EH (cell line): ENCODE data around the gene PPP1R37.

Experiments used
- DNase-seq: peaks from one replicate; pipeline ENCODE4 v3.0.0-alpha.2; 2015; ENCODE audit warnings: low read depth

Gene PPP1R37

DNA sequence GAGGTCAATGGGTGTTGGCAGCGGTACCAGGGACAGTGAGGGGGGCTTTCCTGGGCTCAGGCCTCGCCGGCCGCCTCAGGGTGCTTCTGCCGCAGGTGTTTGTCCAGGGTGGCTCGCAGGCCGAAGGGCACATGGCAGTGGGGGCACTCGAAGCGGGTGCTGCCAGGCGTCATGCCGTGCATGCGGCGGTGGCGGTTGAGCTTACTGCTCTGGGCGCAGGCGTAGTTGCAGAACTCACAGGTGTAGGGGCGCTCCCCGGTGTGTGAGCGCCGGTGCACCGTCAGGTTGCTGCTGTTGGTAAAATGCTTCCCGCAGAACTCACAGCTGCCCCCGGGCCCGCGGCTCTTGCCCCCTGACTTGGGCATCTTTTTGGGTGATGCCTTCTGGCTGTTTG lies 21.4 kb upstream of the PPP1R37 start:
- no peak for DNase-seq

DNA sequence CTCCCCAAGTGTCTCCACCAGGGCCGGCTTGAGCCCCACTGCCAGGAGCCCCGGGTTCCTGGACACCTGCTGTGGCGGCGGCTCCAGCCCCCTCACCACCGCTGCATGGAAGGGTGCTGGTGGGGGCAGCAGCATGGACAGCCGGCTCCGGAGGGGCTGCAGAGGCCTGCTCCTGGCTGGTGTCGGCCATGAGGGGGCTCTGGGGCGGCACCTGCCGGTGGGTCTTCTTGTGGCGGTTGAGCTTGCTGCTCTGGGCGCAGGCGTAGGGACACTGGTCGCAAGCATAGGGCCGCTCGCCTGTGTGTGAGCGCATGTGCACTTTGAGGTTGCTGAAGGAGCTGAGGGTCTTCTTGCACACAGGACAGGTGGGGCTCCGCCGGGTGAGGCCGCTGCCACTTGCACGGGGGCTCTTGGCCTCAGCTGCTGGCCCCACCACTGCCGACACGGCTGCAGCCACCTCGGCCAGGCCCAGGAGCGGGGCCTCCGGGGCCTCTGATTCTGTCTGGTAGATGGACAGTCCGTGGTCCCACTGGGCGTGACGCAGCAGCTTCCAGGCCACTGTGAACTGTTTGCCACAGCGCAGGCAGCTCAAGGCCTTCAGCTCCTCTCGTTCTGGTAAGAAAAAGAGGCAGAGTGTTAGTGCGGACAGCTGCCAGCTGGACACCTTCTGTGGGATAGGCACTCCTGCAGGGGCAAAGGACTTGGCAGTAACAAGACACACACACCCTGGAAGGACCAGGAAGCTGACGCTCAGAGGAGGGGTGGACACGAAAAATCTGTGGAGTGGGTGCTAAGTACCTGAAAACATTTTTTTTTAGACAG lies 20.8 kb upstream of the PPP1R37 start:
- DNase-seq: no peak

DNA sequence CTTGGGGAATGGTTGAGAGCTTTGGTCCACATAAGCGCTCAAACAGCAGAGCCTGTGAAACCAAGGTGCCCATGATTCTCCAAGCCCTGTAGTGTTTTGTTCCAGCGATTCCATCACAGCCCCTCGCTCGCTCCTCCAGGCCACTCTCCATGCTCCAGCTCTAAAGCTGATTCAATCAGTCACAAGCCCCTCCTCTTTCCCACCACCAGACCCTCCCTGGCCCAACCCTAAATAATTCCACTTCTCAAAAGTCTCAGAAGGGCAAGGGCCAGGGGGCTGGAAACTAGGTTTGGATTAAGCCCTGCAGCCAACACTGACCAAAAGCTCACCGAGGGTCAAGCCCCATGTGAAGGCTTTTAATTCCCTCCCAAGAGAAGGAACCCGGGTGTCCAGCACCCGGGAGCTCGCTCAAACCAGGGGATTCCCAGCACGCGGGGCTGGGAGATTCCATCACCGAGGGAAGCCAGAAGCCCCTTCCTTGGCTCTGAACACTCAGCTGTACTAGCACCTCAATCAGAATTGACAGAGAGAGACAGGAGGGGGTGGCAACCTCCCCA lies 18.2 kb upstream of the PPP1R37 start:
- no peak for DNase-seq

DNA sequence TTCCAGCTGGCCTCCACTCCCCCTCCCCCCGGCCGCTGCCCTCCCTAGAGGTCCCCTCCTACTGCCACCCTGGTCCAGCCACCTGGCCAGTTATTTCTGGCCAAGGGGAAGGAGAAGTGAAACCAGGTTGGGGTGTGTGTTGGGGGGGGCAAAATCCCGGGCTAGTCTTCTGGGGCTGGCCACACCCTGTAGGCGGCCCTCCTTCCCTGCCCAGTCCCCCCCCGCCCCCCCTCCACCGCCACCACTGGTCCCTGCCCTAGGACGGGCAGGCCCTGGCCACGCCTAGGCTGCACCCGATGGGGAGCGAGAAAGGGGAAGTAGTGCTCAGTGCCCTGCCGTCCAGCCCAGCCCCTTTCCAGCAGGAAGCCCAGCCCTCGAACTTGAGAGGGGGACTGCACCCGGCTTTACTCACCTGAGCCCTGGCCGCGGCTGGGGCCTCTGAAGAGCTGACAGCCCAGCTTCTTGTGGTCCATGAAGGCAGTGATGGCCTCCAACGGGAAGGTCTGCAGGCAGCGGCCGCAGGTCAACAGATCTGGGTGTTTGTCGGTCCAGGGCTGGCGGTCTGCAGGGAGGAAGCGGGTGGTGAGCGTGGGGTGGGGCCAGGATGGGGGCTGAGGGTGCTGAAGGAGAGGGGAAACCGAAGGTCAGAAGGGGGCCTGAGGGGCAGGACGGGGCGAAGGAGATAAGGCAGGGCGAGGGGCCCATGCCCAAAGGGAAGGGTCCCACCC lies 17.5 kb upstream of the PPP1R37 start:
- peak; percentile 73 for DNase-seq

DNA sequence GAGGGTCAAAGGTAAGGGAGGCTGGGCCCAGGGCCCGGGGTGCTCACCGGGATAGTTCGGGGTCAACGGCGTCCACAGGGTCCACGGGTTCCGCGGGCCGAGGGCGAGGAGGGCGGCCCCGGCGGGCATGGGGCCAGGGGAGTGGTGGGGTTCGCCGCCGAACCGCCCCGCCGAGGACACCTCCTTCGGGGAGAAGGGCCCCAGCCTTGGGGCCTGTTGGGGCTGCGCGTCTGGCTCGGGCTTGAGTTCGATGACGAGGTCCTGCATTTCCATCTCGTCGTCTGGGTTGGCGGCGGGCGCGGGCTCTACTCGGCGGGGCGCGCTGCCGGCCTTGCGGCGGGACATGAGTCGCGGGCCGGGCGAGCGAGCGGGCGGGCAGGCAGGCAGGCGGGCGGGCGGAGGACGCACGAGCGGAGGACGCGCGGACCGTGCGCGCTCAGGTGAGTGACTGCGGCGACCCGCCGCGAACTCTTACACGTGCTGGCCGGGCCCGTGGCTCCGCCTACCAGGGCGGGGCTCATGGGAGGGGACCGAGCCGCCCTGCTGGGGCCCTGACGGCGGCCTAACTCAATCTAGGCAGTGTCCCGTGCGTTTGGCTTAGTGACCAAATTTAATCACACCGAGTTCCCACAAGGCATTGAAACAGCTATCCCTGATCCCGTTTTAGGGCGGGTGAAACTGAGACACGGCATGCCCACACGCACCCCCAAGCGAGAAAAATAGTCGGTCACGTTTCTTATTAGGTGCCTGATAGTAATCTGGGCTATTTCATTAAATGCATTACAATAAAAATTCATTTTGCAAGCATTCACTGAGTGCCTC lies 16.7 kb upstream of the PPP1R37 start, which contains the start of gene ZNF296:
Gene ZNF296 (minus strand): TSS at position 450 of the 822 bp plus-strand sequence. CDS start 105 bp downstream, at position 345.
- peak; percentile 53 for DNase-seq

DNA sequence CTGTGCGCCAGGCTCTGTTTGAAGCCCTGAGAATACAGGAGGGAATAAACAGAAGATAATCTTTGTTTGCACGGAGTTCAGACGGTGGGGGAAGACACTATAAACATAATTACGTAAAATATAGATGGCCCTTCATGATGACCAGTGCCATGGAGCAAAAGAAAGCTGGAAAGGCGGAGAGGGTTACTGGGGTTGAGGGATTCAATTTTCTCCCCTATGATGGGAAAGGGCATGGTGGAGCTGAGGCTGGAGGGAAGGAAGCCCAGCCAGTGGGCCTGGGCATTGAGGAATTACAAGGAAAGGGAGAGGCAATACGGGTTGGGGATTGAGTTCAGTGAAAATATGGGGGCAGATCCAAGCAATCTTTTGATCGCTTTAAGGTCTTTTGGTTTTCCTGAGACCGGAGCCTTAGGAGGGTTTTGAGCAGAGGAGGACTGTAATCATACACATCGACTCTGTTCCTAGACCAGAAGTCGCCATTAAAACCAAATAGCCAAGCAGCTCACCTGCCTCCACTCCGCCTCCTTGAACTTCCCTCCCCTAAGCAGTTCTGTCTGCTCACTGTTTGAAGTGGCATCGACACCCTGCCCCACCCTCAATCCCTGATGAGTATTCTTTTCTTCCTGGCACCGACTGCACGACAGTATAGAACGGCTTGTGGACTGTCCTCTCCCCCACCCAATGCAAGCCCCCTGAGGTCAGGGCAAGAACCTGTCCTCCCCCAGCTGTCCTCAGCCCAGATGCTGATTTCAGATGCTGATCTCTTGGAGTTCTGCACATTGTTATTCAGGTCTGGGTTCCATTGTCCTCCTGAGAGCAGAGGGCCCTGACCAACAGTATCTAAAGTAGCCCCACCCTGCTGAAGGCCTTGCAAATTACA lies 15.9 kb upstream of the PPP1R37 start:
- DNase-seq: no peak

DNA sequence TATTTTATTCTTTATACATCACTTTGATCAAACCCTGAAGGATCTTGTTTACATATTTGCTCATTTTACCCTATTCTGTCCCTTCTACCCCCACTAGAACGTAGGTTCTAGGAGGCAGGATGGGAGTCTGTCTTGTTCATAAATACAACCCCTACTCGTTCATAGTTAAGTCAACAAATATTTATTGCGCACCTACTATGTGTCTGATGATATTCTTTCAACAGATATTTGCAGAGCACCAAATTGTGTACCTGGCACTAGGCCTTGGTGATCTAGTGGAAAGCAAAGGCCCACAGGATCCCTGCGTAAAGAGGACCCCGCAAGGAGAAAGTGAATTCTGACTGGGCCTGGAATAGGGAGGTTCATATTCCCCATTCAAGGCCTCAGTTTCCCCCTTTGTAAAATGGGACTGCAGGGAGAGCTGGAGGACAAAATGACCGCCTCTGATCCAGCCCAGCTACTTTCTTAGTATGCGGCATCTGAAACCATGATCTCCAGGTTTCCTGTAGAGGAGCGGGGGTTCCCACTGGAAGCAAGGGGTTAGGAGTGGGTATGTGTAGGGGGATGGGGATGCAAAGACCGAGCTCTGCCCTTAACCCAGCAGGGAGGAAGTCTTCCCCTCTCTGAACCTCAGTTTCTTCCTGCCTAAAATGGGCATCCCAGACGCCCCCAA lies 14.5 kb upstream of the PPP1R37 start:
- no peak for DNase-seq

DNA sequence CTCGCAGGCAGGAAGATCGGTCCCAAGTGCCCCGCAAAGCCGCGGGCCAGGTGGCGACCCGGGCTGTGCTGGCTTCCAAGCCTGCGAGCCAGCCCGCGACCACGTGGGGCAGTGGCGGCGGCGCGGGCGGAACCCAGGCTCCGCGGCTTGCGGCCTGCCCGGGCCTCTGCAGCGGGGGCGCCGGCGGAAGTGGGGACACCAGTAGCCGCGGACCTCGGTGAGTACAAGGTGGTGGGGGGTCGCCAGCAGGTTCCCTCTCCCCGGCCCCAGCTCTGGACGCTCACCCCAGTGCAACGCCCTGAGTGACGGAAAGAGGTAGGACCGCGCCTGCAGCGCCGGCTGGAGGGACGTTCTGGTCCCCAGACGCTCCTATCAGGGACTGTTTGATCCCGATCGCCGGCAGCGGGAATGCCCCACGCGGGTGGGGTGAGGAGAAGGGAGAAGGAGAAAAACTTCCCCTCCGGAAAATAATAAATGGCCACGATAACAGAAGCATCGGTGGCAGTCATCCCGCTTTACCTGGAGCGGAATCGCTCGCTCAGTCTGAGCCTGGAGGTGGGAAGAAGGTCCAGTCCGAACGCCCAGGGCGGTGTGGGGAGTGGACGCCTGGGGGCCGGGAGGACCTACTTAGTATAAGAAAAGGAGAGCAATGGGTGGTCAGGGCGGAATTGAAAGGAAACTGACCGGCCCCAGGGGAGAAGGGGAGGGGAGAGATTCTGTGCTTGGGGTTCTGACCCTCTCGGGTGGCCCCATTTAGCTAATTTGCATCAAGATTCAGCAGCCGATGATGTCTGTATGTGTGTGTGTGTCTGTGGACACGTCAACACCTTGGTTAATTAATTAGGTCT lies 13.7 kb upstream of the PPP1R37 start, which contains the start of gene GEMIN7:
Gene GEMIN7 (plus strand): TSS at position 198 of the 848 bp plus-strand sequence. CDS start 10,855 bp downstream, outside the sequence.
- DNase-seq: peak; percentile 68

DNA sequence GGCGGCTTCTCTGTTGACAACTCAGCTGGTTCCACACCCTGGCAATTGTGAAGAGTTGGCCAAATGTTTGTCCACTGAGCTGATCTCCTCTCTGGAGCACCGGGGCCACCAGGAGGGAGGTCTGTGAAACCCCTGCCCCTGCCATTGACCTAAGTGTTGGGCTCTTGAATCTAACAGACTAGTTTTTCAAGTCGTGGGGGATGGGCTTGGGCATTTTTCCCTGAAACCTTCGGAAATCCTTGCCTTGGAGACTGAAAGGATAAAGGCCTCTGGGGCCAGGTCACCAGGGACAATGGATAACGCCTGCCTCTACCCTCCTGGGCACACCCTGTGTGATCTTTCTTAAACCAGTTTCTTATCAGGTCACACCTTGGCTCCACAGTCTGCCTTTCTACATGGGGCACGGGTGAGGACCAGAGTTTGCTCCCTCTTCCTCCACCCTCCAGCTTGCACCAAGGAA lies 13.0 kb upstream of the PPP1R37 start:
- no peak for DNase-seq

DNA sequence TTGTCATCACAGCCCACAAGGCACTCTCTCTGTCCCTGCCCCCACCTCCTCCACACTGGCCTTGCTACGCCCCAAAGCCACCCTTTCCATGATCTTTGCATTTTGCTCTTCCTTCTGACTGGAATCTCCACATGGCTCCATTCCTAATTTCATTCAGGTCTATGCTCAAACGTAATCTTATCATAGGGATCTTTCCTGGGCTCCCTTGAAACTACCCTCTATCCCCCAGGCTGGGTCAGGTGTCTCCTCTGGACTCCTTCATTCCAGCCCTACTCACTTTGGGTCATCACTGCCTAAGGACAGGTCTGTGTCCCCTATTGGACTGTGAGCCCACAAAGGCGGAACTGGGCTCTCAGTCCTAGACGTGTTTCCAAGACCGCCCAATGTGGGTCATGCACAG lies 10.8 kb upstream of the PPP1R37 start:
- no peak for DNase-seq

DNA sequence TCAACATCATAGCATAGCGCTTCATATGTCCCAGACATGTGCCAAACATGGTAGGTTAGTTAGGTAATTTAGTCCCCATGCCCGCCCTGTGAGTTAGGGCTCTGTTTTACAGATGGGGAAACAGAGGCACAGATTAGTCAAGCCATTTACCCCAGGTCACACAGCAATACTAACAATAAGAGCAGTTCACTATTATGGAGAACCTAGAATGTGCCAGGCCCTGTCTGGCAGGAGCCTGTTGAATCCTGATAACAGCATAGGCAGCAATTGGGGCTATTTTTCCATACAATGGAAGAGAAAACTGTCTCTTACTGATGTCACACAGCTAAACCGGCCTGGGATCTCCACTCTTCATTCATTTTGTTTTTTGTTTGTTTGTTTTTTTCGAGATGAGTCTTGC lies 6.5 kb upstream of the PPP1R37 start:
- DNase-seq: no peak

DNA sequence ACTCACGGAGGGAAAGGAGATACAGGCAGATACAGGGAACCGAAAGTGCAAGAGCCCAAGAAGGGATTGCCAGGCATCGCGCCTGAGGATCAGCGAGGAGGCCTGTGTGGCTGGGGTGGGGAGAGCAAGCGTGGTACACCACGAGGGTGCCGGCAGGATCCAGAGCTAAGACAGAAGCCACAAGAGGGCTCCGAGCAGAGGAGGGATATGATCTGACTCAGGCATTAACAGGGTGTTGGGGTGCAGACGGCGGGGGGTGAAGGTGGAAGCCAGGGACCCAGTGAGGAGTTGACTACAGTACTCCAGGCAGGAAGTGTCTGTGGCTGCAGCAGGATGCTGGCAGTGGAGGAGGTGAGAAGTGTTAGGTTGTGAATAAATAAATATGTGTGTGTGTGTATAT lies 5.4 kb upstream of the PPP1R37 start:
- no peak for DNase-seq

DNA sequence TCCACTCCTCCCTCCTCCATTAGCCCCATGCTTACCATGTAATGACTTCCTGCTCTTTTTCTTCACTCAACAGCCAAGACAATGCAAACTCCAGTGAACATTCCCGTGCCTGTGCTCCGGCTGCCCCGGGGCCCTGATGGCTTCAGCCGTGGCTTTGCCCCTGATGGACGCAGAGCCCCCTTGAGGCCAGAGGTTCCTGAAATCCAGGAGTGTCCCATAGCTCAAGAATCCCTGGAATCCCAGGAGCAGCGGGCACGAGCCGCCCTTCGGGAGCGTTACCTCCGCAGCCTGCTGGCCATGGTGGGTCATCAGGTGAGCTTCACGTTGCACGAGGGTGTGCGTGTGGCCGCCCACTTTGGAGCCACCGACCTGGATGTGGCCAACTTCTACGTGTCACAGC lies 2.9 kb upstream of the PPP1R37 start:
- no peak for DNase-seq

DNA sequence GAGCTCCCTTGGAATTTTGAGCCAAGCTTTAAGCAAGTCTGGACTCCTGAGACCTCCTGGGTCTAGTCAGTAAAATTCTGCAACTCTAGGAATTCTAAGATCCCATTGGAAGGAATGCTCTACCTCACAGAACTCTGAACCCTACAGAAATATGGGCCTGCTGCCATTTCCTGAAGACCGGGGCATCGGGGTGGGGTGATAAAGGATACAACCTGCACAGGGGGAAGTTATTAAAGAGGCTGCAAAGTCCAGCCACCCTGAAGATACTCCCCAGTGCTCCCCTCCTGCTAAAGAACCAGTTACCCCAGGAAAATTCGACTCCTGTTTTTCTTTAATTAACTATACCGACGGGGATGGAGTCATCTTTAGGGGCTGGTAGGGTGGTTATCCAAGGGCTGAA lies 2.4 kb upstream of the PPP1R37 start:
- DNase-seq: no peak

DNA sequence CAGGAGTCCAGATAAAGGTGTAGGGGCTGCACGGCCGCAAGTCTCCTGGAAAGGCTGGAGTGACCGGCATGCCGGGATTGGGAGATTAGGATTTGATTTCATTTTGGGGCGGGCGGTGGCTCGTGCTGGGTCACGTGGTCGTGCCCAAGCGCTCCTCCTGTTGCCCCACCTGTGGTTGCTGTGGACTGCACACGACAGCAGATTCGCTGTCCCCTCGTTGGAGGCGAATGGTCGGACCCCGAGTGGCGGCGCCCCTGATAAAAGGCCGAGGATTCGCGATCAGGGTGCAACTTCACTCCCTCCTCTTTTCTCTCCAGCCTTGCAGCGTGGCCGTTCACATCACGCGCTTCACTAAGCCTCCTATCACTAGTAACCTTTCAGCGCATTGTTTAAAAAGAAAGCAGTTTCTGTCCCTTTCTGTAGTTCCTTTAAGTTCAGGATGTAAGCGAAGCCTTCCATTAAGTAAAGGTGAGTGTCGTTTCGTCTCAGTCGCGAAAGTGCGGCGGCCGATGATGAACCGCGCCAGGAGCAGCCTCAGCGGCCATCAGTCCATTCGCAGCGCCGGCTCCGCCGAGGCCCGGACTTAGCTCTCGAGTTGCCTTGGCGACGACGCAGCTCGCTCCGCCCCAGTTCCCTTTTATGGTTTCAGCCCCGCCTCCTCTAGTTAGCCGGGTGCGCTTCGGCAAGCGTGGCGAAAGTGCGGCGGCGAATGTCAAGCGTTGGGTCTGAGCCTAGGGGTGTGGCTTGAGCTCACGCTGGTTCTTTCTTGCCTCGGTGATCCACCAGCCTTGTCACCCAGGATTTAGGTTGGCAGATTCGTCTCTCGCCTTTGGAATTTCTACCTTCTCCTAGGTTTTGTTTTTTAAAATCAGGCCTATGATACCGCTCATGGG lies 1.7 kb upstream of the PPP1R37 start:
- DNase-seq: peak; percentile 98

DNA sequence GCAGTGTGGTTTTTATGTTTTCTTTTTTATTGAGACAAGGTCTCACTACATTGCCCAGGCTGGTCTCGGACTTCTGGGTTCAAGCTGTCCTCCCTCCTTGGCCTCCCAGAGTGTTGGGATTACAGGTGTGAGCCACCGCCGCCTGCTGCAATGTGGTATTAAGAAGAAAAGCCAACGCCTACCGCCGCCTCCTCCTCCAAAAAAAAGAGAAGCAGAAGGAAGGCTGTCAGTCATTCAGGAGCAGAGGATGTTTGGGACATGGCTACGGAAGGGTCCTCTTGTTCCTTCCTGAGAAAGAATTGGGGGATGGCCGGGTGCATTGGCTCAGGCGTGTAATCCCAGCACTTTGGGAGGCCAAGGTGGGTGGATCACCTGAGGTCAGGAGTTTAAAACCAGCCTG lies 1.2 kb downstream of the PPP1R37 start:
- DNase-seq: no peak

DNA sequence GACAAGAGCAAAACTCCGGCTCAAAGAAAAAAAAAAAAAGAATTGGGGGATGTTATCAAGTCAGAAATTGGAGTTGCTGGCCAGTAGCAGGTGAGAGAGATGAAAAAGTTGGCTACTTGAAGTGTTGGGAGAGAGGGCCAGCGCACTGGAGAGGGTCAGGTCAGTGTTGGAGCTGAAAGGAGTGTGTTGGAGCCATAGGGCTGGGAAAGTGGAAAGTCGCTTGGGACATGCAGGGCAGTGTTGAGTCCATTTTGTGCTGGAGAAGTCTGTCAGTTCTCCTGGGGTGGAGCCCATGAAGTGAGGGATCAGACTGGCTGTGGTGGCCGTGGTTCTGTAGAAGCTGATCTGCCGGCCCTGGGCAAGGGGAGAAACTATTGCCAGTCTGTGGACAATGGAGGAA lies 1.7 kb downstream of the PPP1R37 start:
- DNase-seq: no peak
